CD4-positive, alpha-beta T cell treated with Interleukin-17A for 4 hours (primary cell): ENCODE results near the gene PPME1.
"Not testable (repeated sequence)": the region's sequence is repeated elsewhere in the genome, so short reads cannot be mapped to it uniquely, and the experiment has no call there.

Experiments
- DNase-seq: peaks from one replicate; pipeline ENCODE4 v3.0.0-alpha.2; 2020; ENCODE audit warnings: mixed read lengths

PPME1 gene, protein sequence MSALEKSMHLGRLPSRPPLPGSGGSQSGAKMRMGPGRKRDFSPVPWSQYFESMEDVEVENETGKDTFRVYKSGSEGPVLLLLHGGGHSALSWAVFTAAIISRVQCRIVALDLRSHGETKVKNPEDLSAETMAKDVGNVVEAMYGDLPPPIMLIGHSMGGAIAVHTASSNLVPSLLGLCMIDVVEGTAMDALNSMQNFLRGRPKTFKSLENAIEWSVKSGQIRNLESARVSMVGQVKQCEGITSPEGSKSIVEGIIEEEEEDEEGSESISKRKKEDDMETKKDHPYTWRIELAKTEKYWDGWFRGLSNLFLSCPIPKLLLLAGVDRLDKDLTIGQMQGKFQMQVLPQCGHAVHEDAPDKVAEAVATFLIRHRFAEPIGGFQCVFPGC

GRCh38 chr11:74170694-74171629, at the start of gene PPME1, which contains the start of gene C2CD3:
Gene PPME1 (plus strand): TSS chr11:74171289. CDS start chr11:74171422, 133 bp downstream.
Gene C2CD3 (minus strand): TSS chr11:74171002. CDS start chr11:74170792, 210 bp downstream.
- peak; percentile 96 for DNase-seq

- DNase-seq: no peak
Observed at GRCh38 chr11:74121804-74122203, 49.3 kb upstream of the PPME1 start.

DNA sequence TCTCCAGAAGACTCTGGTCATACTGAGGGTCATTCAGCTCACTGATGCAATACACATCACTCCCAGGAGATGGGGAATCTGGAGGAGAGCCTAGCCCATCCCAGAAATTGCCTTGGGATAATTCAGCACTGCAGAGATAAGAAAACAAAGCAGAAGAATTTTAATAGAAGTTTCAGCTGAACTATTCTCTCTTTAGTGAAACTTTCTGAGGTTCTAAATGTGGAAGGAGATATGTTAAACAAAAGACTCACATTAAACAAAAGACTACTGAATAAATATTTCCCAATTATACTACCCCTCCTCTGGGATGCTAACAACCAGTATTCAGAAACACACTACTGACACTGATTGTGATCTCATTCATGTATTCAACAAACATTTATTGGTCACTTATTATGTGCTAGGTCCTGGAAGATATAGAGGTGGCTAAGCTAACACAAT, 48.1 kb upstream of the PPME1 start:
- no peak for DNase-seq

DNA sequence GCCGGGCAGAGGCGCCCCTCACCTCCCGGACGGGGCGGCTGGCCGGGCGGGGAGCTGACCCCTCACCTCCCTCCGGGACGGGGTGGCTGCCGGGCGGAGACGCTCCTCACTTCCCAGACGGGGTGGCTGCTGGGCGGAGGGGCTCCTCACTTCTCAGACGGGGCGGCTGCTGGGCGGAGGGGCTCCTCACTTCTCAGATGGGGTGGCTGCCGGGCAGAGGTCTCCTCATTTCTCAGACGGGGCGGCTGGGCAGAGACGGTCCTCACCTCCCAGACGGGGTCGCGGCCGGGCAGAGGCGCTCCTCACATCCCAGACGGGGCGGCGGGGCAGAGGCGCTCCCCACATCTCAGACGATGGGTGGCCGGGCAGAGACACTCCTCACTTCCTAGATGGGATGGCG, 42.0 kb upstream of the PPME1 start:
- DNase-seq: not testable (repeated sequence)

DNA sequence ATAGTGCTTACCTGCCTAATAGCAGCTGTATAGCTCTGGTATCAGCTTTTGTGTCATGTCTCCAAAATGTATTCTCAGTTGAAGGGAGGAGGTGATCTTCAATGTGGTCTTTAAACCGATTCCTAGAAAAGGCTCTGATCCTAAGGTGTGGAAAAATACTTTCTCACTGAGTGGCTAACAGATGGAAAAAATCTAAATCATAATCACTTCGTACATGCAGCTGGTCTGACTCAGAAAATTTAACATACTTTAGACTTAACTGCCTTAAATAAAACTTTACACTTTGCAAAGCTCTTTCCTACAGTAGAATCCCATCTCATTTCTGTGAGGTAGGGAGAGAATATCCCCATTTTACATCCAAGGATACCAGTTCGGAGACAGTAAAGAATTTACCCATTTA, 38.3 kb upstream of the PPME1 start:
- no peak for DNase-seq

GRCh38 chr11:74133436-74133835, 37.7 kb upstream of the PPME1 start:
- no peak for DNase-seq

DNA sequence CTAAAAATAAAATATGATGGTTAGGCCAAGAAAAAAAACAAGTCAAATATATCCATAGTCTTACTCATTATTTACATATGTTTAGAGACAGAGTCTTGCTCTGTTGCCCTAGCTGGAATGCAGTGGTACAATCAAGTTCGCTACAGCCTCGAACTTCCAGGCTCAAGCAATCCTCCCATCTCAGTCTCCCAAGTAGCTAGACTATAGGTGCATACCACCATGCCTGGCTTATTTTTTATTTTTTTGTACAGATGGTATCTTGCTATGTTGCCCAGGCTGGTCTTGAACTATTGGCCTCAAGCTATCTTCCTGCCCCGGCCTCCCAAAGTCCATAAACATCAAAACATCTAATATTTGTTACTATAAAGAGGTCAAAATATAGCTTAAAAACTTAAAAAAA, 36.4 kb upstream of the PPME1 start:
- DNase-seq: no peak

DNA sequence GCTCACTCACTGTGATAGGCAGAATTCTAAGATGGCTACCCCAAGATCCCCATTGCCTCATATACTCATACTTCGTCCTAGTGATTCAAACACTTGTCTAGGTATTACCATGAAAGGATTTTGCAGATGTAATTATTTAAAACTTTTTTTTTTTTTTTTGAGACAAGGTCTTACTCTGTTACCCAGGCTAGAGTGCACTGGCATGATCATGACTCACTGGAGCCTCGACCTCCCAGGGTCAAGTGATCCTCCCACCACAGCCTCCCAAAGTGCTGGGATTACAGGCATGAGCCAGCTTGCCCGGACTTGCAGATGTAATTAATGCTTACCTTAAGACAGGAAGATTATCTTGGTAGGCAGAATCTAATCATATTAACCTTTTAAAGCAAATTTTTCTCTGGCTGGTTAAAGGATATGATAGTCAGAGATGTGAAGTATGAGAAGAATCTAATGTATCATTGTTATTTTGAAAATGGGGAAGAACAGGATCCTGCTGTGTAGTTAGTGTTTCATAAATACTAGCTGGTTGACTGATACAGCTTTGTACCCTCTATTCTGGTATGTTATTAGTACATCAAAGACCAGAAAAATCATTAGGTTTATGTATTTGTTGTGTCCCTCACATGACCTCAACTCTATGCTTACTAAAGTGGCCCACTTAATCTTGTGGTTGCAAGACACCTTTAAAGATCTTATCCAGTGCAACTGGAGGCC, 35.8 kb upstream of the PPME1 start:
- DNase-seq: no peak

DNA sequence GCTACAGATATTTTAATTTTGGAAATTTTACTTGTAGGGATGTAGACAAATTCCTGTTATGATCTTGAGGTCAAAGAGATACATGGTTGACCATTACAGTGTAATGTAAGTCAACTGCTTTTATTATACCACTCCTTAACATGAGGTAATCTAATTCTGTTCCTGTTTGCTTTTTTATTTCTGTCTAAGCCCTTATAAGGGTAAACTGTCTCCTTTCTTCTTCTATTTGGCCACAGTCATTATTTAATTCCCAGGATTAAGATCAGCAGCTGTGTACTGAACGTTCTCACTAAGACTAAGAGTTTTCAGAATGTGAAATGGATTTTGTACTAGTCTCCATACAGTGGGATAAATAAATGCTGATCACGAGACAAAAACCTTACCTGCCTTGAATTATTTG, 33.1 kb upstream of the PPME1 start:
- DNase-seq: no peak

GRCh38 chr11:74138572-74138971, 32.5 kb upstream of the PPME1 start:
- DNase-seq: no peak

DNA sequence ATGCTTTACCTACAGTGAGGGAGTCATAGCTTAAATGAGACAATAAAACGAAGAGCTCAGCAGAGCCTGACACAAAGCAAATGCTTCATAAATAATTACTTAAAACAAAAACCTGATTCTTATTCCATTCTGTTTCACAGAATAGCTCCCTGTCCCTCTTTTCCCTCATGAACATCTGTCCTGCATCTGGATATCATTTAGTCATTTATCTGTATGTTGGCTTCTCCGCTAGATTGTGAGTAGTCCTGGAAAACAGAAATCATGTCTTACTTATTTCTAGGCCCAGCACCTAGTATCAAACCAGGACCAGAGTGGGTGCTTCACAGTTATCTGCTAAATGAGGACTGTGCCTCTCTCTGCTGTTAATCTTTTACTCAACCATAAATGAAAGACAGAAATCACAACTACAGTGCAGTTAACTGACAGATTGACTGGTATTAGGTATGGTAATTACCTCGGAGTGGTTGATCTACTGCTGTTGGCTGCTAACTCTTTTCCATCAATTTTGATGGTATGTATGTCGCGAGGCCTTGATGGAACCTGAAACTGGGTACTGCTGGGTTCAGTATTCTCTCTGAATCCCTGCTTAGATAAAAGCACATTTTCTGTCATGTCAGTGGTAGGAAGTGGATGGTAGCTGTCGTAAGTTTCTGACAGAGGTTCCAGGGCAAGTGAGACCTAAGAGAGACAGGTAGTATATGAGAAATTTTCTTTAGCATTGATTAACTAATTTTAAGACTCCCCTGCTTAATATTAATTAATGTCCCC, 31.8 kb upstream of the PPME1 start:
- no peak for DNase-seq

GRCh38 chr11:74139919-74140431, 31.1 kb upstream of the PPME1 start:
- not testable (repeated sequence) for DNase-seq

GRCh38 chr11:74141241-74141695, 29.8 kb upstream of the PPME1 start:
- no peak for DNase-seq

- no peak for DNase-seq
Observed at GRCh38 chr11:74141908-74142307, 29.2 kb upstream of the PPME1 start.

DNA sequence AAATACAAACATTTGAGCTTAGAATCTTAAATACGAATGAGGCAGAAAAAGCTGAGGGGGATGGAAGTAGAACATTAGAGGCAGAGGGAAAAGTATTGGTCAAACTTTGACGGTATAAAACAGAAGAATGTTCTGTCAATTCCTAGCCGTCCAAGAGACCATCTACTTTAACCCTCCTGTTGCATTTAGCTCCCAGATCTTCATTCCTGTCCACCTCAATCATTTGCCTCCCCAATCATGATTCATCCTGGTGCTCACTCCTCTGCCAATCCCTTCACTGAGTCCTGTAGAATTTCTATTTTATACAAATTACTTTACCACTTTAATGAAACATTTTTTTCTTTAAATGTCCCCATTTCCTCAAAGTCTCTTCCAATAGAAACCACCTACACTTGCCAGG, 28.5 kb upstream of the PPME1 start:
- no peak for DNase-seq

DNA sequence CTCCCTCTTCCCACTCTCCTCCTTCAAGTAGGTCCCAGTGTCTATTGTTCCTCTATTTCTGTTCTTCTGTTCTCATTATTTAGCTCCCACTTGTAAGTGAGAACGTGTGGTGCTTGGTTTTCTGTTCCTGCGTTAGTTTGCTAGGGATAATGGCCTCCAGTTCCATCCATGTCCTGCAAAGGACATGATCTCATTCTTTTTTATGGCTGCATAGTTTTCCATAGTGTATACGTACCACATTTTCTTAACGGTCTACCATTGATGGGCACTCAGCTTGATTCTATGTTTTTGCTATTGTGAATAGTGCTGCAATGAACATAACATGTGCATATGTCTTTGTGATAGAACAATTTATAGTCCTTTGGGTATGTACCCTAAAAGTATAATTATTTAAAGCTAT, 26.5 kb upstream of the PPME1 start:
- DNase-seq: no peak

GRCh38 chr11:74147199-74147929, 23.7 kb upstream of the PPME1 start:
- DNase-seq: no peak

GRCh38 chr11:74153224-74153623, 17.9 kb upstream of the PPME1 start:
- no peak for DNase-seq

- no peak for DNase-seq
Observed at GRCh38 chr11:74154620-74155281, 16.3 kb upstream of the PPME1 start.

DNA sequence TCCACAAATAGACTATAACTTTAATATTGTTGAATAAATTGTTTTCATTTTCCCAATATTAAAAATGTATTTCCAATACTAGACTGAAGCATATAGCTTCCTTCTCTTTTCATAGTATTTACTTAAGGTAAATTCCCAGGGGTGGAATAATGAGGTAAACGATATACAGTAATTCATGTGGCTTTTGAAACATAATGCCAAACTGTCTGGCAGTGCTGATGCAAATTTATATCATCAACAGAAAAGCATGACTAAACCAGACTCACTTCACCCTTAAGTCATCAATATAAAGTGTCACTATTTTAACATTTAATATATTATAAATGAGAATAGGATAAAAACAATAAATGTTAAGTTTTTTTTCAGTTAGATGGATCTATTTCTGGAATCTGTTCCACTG, 13.9 kb upstream of the PPME1 start:
- DNase-seq: no peak

DNA sequence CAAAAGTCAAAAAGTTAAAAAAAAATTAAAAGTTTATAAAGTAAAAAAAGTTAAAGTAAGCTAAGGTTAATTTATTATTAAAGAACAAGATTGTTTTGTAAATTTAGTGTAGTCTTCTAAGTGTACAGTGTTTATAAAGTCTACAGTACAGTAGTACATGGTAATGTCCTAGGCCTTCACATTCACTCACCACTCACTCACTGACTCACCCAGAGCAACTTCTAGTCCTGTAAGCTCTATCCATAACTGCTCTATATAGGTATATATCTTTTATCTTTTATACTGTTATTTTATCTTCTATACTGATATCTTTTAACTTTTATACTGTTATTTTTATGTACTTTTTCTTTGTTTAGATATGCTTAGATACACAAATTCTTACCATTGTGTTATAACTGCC, 11.4 kb upstream of the PPME1 start:
- no peak for DNase-seq
